Tibial nerve (tissue), 4 donors: ENCODE data around the gene SFT2D2.

Experiments
- CTCF ChIP-seq, 5 experiments: fragments of 200-600 bp in 3 of 5; fragments of 450-650 bp in 2 of 5; sonication (generic) in 3 of 5; IDR thresholded peaks; one replicate each; pipeline ENCODE4 v1.5.1; 2016 to 2019; ENCODE audit warnings: antibody characterized with exemption in 5 of 5, mild to moderate bottlenecking in 3 of 5, moderate library complexity in 2 of 5
- EP300 ChIP-seq, 2 donors: sonication (generic); formaldehyde crosslinking; IDR thresholded peaks; one replicate each; pipeline ENCODE4 v1.6.1; 2017; ENCODE audit warnings: antibody characterized with exemption in 2 of 2, mild to moderate bottlenecking in 1 of 2
- POLR2A ChIP-seq, 2 donors: fragments of 450-650 bp; IDR thresholded peaks; one replicate each; pipeline ENCODE4 v1.6.1; 2017; ENCODE audit warnings: antibody characterized with exemption in 2 of 2, mild to moderate bottlenecking in 2 of 2, moderate library complexity in 2 of 2

GRCh38 chr1:168206111-168206510 lies 19.7 kb upstream of the SFT2D2 start:
- TF ChIP-seq CTCF (IDR thresholded peaks at IDR 0.05) (no peak), POLR2A (IDR thresholded peaks at IDR 0.05) (no peak), EP300 (IDR thresholded peaks at IDR 0.05) (no peak)
